Panc1 (cell line): Measurements from ENCODE around the gene AAK1.

Experiments used
- POLR2AphosphoS5 ChIP-seq: IDR thresholded peaks from 2 replicates; pipeline ENCODE4 v1.6.1; 2012; ENCODE audit warnings: mild to moderate bottlenecking, low read depth, low read length, moderate library complexity
- SIN3A ChIP-seq: IDR thresholded peaks from 2 replicates; pipeline ENCODE4 v1.6.1; 2012; ENCODE audit warnings: low read depth, mild to moderate bottlenecking, low read length, moderate library complexity, borderline replicate concordance; ENCODE audit not compliant: insufficient read depth
- TCF7L2 ChIP-seq: IDR thresholded peaks from 2 replicates; pipeline ENCODE4 v1.6.1; 2011; ENCODE audit warnings: mild to moderate bottlenecking, low read depth, low read length, inconsistent platforms
- TF ChIP-seq, protein P1 (sequence below): fragments of 450-650 bp; IDR thresholded peaks from 2 replicates; pipeline ENCODE4 v1.5.1; 2017; ENCODE audit warnings: mild to moderate bottlenecking
- TF ChIP-seq, protein P2 (sequence below), 2 experiments: IDR thresholded peaks; 2 replicates each; pipeline ENCODE4 v1.6.1; 2011 to 2012; ENCODE audit warnings: low read depth in 2 of 2, control low read depth in 1 of 2, low read length in 1 of 2, mild to moderate bottlenecking in 1 of 2, moderate library complexity in 1 of 2; ENCODE audit not compliant: insufficient read depth in 1 of 2

DNA sequence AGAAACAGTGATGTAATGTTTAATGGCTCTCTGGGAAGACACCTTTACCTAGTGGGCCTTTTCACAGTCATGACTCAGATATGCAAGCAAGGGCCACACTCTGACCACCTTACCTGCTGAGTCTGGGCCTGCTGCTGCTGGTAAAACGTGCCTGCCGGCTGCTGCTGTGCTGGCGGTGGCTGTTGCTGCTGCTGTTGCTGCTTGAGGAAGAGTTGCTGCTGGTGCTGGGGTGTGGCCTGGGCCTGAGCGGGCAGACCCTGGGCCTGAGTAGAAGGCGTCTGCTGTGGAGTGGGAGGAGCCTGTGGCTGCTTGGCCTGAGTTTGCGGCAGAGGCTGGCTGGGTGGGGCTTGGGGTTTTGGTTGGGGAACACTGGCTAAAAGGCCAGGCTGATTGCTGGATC, 124.7 kb downstream of the AAK1 start:
- TF ChIP-seq SIN3A (no peak), POLR2AphosphoS5 (no peak), TCF7L2 (no peak)
- TF ChIP-seq, protein P1, sequence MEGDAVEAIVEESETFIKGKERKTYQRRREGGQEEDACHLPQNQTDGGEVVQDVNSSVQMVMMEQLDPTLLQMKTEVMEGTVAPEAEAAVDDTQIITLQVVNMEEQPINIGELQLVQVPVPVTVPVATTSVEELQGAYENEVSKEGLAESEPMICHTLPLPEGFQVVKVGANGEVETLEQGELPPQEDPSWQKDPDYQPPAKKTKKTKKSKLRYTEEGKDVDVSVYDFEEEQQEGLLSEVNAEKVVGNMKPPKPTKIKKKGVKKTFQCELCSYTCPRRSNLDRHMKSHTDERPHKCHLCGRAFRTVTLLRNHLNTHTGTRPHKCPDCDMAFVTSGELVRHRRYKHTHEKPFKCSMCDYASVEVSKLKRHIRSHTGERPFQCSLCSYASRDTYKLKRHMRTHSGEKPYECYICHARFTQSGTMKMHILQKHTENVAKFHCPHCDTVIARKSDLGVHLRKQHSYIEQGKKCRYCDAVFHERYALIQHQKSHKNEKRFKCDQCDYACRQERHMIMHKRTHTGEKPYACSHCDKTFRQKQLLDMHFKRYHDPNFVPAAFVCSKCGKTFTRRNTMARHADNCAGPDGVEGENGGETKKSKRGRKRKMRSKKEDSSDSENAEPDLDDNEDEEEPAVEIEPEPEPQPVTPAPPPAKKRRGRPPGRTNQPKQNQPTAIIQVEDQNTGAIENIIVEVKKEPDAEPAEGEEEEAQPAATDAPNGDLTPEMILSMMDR, result no peak
- TF ChIP-seq, protein P2, sequence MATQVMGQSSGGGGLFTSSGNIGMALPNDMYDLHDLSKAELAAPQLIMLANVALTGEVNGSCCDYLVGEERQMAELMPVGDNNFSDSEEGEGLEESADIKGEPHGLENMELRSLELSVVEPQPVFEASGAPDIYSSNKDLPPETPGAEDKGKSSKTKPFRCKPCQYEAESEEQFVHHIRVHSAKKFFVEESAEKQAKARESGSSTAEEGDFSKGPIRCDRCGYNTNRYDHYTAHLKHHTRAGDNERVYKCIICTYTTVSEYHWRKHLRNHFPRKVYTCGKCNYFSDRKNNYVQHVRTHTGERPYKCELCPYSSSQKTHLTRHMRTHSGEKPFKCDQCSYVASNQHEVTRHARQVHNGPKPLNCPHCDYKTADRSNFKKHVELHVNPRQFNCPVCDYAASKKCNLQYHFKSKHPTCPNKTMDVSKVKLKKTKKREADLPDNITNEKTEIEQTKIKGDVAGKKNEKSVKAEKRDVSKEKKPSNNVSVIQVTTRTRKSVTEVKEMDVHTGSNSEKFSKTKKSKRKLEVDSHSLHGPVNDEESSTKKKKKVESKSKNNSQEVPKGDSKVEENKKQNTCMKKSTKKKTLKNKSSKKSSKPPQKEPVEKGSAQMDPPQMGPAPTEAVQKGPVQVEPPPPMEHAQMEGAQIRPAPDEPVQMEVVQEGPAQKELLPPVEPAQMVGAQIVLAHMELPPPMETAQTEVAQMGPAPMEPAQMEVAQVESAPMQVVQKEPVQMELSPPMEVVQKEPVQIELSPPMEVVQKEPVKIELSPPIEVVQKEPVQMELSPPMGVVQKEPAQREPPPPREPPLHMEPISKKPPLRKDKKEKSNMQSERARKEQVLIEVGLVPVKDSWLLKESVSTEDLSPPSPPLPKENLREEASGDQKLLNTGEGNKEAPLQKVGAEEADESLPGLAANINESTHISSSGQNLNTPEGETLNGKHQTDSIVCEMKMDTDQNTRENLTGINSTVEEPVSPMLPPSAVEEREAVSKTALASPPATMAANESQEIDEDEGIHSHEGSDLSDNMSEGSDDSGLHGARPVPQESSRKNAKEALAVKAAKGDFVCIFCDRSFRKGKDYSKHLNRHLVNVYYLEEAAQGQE (IDR thresholded peaks at IDR 0.05; ENCODE audit: insufficient read depth in 1 of 2, low read depth in 2 of 2, low read length in 1 of 2), result no peak
